NCI-H774 (cell line): ENCODE measurements around the gene SPEF2.
"Not testable (repeated sequence)": the region's sequence is repeated elsewhere in the genome, so short reads cannot be mapped to it uniquely, and the experiment has no call there.

Experiments used
- DNase-seq: peaks from one replicate; lab custom pipeline; 2025; lab: John Stamatoyannopoulos, UW

SPEF2 gene

DNA sequence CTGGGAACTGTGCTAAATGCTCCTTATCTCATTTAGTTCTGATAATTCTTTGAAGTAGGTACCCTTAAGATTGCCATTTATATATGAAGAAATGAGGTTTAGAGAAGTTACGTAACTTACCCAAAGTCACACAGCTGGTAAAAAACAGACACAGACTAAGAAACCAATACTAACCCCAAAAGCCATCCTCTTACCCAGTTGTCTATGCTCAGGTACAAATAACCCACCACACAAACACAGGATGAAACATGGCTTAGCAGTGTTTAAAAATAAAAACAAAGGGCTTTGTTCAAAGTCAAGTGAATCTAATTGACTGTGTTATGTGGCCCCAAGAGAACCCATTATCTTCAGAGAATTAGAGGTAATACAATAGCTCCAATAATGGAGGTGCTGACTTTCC lies 202.0 kb downstream of the SPEF2 start:
- no peak for DNase-seq

DNA sequence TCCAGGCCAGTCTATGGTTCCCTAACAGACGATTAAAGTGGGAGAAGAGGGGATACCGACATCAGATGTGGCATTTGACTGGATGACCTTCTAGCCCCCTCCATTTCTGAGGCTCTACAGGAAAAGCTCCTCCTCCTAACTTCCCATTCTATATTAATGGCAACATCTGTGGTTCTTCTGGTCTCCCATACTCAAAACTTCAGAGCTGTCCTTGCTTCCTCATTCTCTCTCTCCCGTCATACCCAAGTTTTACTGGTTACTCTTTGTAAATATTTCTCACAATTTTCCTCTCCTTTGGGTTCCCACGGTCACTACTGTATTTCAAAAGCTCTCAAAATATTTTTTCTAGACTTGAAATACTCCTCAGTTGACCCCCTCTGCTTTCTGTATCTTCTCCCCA lies 203.1 kb downstream of the SPEF2 start:
- DNase-seq, result no peak

DNA sequence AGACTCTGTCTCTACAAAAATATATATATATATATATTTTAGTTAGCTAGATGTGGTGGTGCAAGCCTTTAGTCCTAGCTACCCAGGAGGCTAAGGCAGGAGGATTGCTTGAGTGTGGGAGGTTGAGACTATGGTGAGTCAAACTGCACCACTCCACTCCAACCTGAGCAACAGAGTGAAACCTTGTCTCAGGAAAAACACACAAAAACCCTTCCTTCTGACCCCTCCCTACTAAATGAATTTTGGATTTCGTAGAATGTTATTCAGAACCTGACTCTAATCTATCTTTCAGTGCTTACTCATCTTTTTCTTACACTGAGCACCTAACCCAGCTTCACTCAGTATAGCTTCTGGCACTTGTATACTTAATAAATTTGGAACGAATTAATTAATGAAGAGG lies 203.8 kb downstream of the SPEF2 start:
- no peak for DNase-seq

DNA sequence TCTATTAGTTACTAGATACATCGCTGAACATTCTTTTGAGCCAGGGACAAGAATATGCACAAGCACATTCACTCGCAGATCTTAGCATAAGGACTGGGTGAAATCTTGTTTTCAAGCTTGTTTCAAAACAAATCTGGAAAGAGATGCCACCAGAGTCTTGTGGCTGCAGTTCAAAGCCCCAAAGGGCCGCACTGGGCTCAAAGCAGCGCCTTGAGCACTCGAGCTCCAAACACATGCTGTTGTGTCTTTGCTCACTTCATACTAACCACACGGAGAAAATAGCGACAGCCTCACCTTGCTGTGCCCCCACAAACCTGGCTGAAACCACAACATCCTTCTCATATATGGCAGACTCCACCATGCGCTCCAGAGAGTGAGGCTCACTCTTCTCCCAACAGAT lies 204.8 kb downstream of the SPEF2 start:
- no peak for DNase-seq

DNA sequence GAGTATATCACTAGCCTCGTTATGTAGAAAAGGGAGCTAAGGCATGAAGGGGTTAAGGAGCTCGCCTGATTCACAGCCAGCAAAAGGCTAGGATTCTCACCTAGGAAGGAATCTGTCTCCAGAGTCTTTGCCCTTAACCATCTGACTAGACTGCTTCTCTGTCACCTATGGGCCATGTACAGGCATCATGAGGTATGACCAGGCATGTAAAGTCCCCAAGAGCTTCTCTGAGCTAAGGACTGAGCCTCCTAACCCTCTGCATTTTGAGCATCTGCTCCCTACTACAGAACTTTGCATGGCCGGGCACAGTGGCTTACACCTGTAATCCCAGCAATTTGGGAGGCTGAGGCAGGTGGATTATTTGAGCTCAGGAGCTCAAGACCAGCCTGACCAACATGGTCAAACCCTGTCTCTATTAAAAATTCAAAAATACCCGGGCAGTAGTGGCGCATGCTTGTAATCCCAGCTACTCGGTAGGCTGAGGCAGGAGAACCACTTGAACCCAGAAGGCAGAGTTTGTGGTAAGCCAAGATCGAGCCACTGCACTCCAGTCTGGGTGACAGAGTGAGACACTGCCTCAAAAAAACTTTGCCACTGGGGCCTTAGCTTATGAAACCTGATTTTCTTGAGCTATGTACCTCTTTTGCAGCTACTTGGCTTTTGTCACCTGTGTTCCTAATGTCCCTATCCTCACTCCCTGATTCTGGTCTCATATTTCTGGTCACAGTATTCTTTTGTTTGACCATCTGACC lies 205.9 kb downstream of the SPEF2 start:
- DNase-seq, result no peak

DNA sequence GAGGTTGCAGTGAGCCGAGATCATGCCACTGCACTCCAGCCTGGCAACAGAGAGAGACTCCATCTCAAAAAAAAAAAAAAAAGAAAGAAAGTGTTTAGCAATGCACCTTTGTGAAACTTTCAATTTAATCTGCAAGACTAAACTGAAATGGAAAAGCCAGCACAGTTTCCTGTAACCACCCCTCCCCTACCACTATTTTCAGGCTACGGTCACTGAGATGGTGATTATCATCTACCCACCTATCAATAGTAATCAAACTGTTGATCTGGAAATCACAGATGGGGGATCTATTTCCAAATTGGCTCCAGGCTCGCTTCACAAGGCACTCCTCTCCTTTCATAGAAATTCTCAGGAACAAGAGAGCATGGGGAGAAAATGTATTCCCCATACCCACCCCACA lies 208.4 kb downstream of the SPEF2 start:
- no peak for DNase-seq

DNA sequence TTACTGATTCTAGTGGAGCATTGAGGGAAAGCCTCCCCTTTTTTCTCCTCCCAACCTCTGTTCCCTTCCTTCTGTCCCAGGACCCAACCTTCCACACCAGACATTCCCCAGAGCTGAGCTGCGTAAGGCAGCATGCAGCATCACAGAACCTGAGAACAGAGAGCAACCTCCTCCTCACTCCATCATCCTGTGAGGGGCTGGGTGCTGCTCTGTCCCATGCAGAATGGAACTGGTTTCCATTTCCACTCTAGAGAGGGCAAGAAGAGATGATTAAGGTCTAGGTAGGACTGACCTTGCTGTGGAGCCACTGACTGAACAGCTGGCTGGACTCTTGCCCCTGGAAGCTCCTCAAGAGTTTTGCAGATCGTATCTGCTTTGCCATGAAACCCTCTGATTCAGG lies 208.9 kb downstream of the SPEF2 start:
- DNase-seq, result no peak

DNA sequence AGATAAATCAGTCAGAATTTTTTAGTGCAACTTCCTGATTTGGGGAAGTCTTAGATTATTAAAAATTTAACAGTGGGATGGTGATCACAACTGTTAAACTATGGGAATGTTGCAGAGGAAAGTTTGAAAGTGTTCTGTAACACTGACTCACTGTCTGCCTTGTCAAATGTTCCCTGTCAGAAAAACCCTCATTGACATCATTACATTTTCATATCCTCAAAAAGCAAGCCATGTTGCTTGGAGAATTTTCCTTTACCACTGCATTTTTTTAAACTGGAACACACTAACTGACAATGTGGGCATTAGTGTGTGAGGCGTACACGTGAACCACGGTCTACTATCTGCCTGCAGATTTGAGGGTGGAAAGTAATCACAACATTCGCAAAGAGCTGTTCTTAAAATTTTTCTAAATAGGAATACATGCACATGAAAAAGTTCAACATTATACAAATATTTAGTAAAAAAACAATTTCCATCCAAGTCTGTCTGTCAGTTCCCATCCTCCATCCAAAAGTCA lies 210.5 kb downstream of the SPEF2 start:
- DNase-seq, result no peak

DNA sequence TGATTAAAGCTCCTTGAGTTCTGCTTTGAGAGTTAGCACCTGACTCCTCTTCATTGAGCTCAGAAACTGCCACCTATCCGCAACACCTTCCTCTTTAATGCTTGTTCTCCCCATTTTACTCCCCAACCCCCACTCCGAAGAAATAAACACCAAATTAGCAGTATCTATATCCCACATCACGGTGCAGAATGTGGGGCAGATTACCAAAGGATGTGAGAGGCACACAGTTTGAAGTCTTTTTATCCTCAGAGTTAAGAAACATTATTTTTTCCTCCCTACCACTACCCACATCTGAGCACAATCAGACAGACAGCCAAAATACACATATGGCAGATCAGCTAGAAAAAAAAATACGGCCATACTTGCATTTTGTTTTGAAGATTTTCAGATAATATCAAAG lies 212.9 kb downstream of the SPEF2 start:
- no peak for DNase-seq

DNA sequence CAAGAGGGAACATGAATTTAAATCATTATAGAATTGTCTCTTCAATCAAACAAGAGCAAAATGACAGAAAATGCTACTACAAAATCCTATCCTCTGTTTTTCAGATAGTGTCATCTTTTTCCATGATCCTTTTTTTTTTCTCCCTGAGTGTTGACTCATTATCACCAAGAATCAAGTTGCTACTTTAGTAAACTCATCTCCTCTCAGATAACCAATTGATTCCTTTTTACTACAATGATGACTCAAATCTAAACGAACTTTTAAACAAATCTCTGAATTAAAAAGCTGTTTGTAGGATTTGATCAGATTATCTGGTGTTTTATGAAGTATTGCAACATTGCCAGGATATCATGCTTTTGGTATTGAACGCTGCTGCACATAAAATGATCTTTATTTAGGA lies 215.1 kb downstream of the SPEF2 start:
- DNase-seq, result no peak

DNA sequence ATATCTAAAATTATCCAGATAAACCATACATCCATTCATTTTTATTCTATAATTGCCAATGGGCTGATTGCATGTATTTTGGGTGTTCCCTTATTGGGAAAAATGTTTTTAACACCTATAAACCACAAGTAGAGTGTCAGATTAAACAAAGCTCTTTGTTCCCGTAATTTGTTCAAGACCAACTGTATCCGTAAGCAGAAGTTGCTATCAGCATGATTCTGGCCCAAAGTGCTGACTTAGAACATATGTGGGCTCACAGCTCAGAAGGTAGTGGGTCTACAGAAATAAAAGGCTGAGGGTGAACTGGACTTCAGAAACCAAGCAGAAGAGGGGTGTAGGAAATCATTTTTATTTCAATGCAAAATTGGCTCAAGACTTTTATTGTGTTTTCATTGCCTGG lies 215.6 kb downstream of the SPEF2 start:
- no peak for DNase-seq

DNA sequence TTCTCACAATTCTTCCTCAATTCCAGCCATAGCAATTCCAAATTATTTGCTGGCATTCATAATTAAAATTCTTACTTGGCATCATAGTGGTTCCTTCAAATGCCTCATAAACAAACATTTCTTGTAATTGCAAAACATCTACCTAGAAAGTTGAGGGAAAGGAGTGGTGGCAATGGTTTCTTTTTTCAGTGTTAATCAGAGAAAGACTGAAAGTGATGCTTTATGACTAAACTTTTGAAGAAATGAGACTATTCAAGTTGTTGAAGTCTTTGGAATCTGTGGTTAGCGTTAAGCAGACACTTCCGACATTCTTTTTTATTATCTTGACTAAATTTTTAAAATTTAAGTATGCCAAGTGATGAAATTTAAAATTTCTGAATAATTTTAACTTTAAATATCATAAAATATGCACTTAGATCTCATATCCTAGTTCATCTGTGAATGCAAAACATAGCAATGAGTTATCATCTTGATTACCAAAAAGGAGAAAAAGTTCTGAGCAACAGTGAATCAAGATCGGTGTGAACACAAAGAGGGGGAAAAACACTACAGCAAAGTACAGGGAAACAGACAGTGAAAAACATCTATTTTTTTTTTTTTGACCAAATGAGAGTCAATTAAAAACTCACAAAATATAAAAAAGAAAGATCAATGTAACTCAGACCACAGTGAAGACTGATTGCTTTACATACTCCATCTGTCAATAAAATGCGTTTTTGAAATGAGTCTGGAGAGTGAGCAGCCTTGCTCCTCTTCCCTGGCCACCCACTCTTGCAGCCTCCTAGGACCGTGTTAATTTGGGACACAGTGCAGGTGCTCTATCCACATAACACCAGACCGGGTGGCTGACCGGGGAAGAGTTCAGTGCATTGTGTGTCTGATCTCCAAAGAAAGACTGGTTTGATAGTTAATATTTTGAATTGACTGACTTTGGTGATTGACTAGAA lies 218.4 kb downstream of the SPEF2 start:
- no peak for DNase-seq

DNA sequence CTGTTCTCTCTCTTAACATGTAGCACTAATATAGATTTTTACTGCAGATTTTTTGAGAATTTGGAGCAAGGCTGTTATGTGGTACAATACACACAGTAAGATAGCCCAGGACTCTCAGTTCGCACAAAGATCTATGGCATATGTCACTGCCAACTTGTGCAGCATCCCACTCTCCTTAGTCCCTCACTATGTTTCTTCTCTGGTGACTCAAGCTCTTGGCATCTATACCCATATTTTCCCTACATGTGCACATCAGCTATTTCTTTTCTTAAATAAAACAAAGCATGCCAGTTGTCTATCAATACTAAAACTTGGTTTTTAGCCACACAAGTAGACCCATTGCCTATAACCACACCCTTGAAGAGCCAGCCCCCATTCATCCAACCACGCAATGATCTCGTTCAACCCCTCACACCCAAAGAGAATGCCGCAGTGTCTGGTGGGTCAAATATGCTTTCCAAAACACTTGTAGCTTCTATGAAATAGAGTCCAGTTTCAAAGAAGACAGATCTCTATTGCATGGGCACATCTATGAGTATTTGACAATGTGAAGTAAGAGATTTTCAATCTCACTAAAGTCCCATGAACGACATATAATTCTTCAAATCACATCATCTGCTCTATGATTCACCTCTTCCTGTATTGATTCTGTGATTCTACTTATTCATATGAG lies 220.8 kb downstream of the SPEF2 start:
- DNase-seq, result no peak

DNA sequence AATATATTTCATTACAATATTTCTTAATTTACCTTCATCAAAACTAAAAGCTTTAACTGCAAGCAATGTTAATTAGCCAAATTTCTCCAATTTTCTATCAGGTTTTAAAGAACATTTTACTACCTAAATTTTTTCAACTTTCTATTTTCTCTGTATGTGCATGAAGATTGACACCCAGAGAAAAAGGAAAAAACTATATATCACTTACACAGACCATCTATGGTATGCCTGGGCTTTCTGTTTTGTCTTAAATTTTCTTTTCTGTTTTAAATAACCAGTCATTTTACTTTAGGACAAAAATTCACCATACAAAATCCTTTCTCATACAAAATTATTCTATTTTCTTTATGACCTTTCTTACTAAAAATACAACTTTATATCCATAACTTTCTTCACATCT lies 225.2 kb downstream of the SPEF2 start:
- no peak for DNase-seq

DNA sequence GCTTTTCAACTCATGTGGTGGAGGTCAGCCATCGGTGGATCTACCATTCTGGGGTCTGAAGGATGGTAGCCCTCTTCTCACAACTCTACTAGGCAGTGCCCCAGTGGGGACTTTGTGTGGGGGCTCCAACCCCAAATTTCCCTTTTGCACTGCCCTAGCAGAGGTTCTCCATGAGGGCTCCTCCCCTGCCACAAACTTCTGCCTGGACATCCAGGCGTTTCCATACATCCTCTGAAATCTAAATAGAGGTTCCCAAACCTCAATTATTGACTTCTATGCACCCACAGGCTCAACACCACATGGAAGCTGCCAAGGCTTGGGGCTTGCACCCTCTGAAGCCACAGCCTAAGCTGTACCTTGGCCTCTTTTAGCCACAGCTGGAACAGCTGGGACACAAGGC lies 227.8 kb downstream of the SPEF2 start:
- not testable (repeated sequence) for DNase-seq

DNA sequence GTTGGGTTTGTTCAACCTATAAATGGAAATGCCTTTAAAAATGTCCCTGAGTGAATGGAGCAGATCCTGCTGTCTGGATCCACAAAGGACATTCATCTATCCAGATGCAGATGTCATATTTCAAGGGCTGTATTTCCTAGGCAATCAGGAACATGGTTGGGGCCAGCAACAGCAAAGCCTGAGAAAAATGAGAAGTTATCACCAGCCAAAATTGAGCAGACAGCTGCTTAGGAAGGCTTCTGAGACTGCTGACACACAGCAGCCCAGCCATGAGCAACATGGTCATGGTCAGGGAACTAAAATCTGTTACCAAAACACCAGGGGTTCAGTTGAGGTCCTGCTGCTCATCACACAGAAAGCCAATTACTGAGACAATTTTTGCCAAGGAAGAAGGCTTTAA lies 229.8 kb downstream of the SPEF2 start:
- no peak for DNase-seq

DNA sequence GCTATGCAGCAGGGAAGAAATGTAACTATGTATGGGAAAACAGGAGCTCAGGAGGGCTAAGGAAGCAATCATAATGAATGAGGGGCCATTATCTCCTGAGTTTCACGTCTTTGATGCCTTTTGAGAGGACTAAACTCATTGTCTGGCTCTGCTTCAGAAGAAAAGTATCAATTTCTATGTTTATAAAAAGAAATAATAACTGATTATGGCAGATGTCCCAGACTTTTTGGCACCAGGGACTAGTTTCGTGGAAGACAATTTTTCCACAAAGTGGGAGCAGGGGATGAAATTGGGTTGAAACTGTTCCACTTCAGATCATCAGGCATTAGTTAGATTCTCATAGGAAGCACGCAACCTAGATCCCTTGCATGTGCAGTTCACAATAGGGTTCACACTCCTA lies 230.3 kb downstream of the SPEF2 start:
- DNase-seq, result no peak

DNA sequence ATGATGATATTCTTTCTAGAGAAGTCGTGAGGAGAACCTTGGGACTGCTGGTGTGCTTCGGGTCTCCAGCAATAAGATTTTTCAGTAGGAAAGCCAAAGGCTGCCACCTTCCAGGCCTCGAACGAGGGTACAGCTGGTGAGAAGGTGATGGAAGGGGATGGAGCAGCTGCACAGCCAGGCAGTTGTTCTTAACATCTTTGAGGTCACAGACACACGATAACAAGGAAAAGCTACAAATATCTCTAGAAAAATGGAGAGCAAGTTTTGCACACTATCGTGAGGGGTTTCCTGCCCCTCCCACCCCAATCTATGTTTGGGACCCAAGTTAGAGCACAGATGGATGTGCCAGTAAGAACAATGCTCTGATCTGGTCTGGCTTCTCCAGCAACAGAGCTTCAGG lies 232.2 kb downstream of the SPEF2 start:
- DNase-seq, result no peak

DNA sequence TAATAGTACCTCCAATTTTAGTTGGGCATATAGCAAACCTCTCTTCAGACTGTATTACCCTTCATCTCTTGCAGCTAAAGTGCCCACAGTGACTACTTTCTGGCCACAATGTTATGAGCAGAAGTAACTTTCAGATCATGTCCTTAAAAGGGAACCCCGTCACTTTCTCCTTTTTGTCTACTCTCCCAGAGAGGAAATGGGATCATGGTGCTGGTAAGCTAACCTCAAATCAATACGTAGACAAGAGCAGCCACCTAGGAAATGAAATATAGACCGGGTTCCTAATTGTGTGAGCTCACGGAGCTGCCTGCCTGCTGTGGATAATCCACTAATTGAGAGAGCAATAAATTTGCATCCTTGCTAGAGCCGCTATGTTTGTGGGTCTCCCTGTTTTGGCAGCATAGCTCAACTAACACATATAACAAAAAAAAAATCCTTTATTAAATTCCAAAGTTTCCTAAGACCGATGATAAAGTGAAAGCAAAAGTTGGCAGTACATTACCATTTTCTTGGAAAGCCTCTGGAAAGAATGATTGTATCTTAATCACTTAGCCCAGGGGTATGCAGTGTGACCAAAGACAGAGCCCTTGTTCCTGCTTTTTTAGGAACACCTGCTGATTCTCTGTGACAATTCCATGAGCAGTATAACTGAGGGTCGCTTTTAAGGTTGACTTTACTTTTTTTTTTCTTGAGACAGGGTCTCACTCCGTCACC lies 233.5 kb downstream of the SPEF2 start:
- no peak for DNase-seq

DNA sequence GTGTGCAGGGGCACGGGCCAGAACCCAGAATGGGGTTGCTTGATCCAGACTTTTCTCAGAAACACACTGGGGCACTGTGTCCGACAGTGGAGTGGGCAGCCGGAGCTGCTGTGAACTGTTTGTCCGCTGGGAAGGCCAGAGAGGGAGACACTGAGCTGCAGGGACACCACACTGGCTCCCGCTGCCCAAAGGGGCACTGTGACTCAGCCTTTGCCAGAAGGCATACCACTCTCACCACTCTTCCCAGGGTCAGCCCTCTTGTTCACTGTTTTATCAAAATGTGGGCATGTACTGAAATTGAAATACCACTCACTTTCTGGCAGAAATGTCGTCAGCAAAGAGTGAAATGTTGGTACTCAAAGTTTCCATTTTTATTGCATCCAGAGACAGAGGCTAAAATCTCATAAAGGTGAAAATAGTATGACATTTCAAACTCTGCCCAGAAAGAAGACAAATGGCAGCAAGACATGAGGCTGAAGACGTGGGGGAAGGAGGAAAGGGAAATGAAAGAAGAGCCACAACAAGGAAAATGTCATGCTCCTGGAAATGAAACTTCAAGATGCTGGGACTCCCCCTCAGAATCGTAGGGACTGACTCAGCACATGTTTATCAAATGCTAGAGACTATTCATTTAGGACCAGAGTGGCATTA lies 234.5 kb downstream of the SPEF2 start:
- DNase-seq, result no peak

DNA sequence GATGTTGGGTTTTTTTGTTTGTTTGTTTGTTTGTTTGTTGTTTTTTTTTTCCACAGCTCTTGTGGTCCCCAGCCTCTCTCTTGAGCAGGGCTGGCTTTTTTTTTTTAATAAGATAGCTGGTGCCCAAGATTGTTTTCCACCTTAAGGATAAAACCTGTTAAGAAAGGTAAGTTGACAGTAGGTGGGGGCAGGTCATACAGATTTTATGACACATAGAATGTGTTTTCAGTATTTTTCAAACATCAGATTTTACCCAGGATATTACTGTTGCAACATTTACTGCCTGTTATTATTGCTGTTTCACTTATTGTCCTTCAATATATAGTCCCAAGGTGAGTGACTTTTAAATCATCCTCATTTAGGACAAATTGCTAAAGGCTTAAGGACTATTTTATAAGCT lies 235.1 kb downstream of the SPEF2 start:
- DNase-seq, result no peak
